Stomach (tissue), 9 donors: Measurements from ENCODE around the gene CTSH. TPM values are rescaled to one million over a fixed set of nuclear protein-coding genes. Genes with fewer than 3 reads are reported as not detected.

Experiments
- DNase-seq, 2 donors: peaks; one replicate each; pipeline versions ENCODE4 v3.0.0 to v3.0.0-alpha.2; 2013 to 2019
- H3K27ac ChIP-seq, 5 donors: fragments of 200-600 bp in 4 of 5; sonication (generic) in 4 of 5; one replicate each; pipeline ENCODE4 v1.5.1; 2013 to 2019; ENCODE audit warnings: mild to moderate bottlenecking in 1 of 5, moderate library complexity in 1 of 5
- H3K27me3 ChIP-seq, 3 donors: fragments of 200-600 bp; sonication (generic); one replicate each; pipeline ENCODE4 v1.5.1; 2017 to 2019; ENCODE audit warnings: mixed run types in 1 of 3
- H3K36me3 ChIP-seq, 4 donors: fragments of 200-600 bp; sonication (generic); 1 replicate in 3 of 4; 2 replicates in 1 of 4; pipeline ENCODE4 v1.5.1; 2016 to 2019
- H3K4me1 ChIP-seq, 4 donors: fragments of 200-600 bp; sonication (generic); one replicate each; pipeline ENCODE4 v1.5.1; 2016 to 2019
- H3K4me3 ChIP-seq, 4 donors: fragments of 200-600 bp; sonication (generic) in 3 of 4; one replicate each; pipeline ENCODE4 v1.5.1; 2016 to 2019; ENCODE audit warnings: mild to moderate bottlenecking in 1 of 4
- H3K9me3 ChIP-seq, 4 donors: fragments of 200-600 bp; sonication (generic); one replicate each; pipeline ENCODE4 v1.5.1; 2016 to 2019
- EP300 ChIP-seq: sonication (generic); formaldehyde crosslinking; IDR thresholded peaks from one replicate; pipeline ENCODE4 v1.6.1; 2017; ENCODE audit warnings: antibody characterized with exemption
- POLR2A ChIP-seq, 4 donors: fragments of 450-650 bp; IDR thresholded peaks; one replicate each; pipeline ENCODE4 v1.6.1; 2016; ENCODE audit warnings: antibody characterized with exemption in 4 of 4, control low read depth in 2 of 4, mild to moderate bottlenecking in 1 of 4, moderate library complexity in 1 of 4
- POLR2AphosphoS5 ChIP-seq, 3 donors: sonication (generic); formaldehyde crosslinking; IDR thresholded peaks; one replicate each; pipeline ENCODE4 v1.6.1; 2016; ENCODE audit warnings: antibody characterized with exemption in 3 of 3
- WGBS, 5 donors: extraction: QIAGEN DNeasy Blood & Tissue Kit in 3 of 5; methylation state at CpG; one replicate each; pipeline versions ENCODE4 v1.1.5 to v1.1.7; 2013 to 2018; 5-methylcytosine and 5-hydroxymethylcytosine counted together
- intact Hi-C: fragments of 100-400 bp; cut with DNase I; formaldehyde crosslinking; loops from one replicate; pipeline ENCODE4 v1.15.1; 2023; ENCODE audit warnings: low total_unique reads
- polyA plus RNA-seq, 3 donors: library from polyadenylated mRNA; stranded (reverse); fragments of 200-250 nt; gene quantifications; one replicate each; pipeline ENCODE4 v1.2.3, GENCODE V29; 2013
- total RNA-seq, 5 donors: library from RNA; depleted of rRNA; stranded (reverse); fragments of >200 nt; gene quantifications; one replicate each; pipeline versions ENCODE4 v1.1.0 to v1.2.3, GENCODE V29; 2014 to 2016
- TF ChIP-seq, protein P1 (sequence below), 7 experiments: fragments of 450-650 bp in 4 of 7; fragments of 200-600 bp in 3 of 7; sonication (generic) in 3 of 7; IDR thresholded peaks; one replicate each; pipeline ENCODE4 v1.5.1; 2016 to 2019; ENCODE audit warnings: antibody characterized with exemption in 7 of 7, control low read depth in 2 of 7, mild to moderate bottlenecking in 1 of 7
- donor health status: healthy with polysubstance abuse.
- donor health status: Bipolar disorder and iron deficiency.
- donor health status: healthy.

CTSH gene
- total and polyA plus RNA-seq, 8 donors: 79.3 to 386 (median 187) TPM

GRCh38 chr15:78978601-78979179 lies 33.8 kb upstream of the CTSH start:
- TF ChIP-seq, protein P1, sequence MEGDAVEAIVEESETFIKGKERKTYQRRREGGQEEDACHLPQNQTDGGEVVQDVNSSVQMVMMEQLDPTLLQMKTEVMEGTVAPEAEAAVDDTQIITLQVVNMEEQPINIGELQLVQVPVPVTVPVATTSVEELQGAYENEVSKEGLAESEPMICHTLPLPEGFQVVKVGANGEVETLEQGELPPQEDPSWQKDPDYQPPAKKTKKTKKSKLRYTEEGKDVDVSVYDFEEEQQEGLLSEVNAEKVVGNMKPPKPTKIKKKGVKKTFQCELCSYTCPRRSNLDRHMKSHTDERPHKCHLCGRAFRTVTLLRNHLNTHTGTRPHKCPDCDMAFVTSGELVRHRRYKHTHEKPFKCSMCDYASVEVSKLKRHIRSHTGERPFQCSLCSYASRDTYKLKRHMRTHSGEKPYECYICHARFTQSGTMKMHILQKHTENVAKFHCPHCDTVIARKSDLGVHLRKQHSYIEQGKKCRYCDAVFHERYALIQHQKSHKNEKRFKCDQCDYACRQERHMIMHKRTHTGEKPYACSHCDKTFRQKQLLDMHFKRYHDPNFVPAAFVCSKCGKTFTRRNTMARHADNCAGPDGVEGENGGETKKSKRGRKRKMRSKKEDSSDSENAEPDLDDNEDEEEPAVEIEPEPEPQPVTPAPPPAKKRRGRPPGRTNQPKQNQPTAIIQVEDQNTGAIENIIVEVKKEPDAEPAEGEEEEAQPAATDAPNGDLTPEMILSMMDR (IDR thresholded peaks at IDR 0.05): no peak
- TF ChIP-seq POLR2A (IDR thresholded peaks at IDR 0.05): no peak
- H3K9me3 ChIP-seq: no peaks in the 10 kb centered on the region
- WGBS, 5 donors: 88 to 91% (median 90%) methylated on average over 19 of the region's 19 CpGs
- no peaks in the 10 kb centered on the region for H3K27me3 ChIP-seq
- intact Hi-C loops: loop anchor here (10.0 kb wide), 1 partner anchor 64 kb away; no protein-coding TSS in a partner anchor
- peaks cover 0 to 15% (median 5%) of the 10 kb centered on the region in 4 donors for H3K4me1 ChIP-seq
- no peak for DNase-seq
- no peak overlapping the region for H3K4me3 ChIP-seq
- H3K36me3 ChIP-seq: no peaks in the 10 kb centered on the region
- no peak overlapping the region for H3K27ac ChIP-seq

DNA sequence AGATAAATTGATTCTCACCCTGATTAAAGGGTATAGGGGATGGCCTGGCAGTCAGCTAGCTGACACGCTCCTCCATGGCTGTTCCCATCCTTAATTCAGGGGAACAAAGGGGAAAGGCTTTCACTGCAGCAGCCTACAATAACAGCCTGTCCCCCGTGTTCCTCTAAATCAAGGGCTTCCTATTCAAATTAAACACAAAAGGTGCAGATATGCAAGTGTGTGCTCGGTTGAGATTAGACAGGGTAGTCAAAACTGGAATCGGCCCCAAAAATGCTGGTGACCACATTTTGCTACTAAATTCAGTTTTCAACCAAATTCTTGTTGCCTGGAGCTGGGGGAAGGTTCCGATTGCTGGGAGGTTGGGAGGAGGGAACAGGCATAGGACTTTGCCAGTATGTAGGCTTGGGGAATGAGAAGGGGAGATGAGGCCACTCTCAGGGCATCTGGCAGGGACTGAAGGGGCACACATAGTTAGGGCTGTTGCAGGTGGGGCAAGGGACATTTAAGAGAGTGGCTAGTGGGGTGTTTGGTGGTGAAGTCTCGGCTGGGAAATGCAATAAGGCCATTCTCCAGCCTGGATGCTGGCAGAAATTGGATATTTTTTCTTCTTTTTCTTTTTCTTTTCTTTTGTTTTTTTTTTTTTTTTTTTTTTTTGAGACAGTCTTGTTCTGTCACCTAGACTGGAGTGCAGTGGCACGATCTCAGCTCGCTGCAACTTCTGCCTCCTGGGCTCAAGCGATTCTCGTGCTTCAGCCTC lies 32.9 kb upstream of the CTSH start:
- Histone ChIP-seq H3K36me3 (no peaks in the 10 kb centered on the region), H3K4me1 (peaks cover 0 to 15% (median 5%) of the 10 kb centered on the region in 4 donors), H3K27me3 (no peaks in the 10 kb centered on the region), H3K9me3 (no peaks in the 10 kb centered on the region), H3K27ac (peak overlapping the region in 1 of 5 donors; percentile 11), H3K4me3 (no peak overlapping the region)
- TF ChIP-seq POLR2A (IDR thresholded peaks at IDR 0.05) (no peak), EP300 (no peak), POLR2AphosphoS5 (IDR thresholded peaks at IDR 0.05) (no peak)
- TF ChIP-seq, protein P1 (IDR thresholded peaks at IDR 0.05): no peak
- no peak for DNase-seq
- WGBS, 5 donors: 72 to 81% (median 75%) methylated on average over 10 of the region's 10 CpGs
- intact Hi-C loops: loop anchor here (10.0 kb wide), 1 partner anchor 63 kb away; no protein-coding TSS in a partner anchor

DNA sequence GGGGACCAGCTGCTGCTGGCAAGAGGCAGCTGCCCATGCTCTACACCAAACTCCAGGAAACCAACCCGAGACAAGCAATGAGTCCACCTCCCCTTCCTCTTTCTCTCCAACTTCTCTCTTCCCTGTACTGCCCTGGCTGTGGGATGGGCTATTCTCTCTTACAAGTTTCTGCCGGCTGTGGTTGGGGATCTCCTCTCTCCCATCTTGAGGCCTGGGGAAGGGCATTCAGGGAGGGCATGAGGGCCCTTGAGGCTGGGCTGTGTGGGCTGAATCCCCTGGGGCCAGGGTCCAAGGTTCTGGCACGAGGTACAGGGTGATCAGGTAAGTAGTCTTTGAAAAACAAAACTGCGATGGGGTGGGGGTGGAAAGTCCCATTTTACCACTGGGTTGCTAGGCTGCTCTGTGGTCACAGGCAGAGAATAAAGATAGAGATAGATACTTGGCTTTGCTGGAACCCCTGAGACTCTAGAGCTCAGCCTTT lies 32.3 kb upstream of the CTSH start:
- no peaks in the 10 kb centered on the region for H3K9me3 ChIP-seq
- no peak overlapping the region for H3K4me3 ChIP-seq
- 52 to 79% (median 67%) methylated on average over 3 to 4 of the region's 4 CpGs for WGBS, 5 donors
- peaks cover 0 to 15% (median 5%) of the 10 kb centered on the region in 4 donors for H3K4me1 ChIP-seq
- no peaks in the 10 kb centered on the region for H3K36me3 ChIP-seq
- H3K27ac ChIP-seq: peak overlapping the region in 2 of 5 donors; percentile 9 to 11
- TF ChIP-seq POLR2AphosphoS5 (IDR thresholded peaks at IDR 0.05): no peak
- no peak for TF ChIP-seq POLR2A (IDR thresholded peaks at IDR 0.05)
- no peak for TF ChIP-seq EP300
- TF ChIP-seq, protein P1 (IDR thresholded peaks at IDR 0.05): no peak
- intact Hi-C loops: loop anchor here (10.0 kb wide), 1 partner anchor 62 kb away; no protein-coding TSS in a partner anchor
- no peaks in the 10 kb centered on the region for H3K27me3 ChIP-seq
- no peak for DNase-seq

GRCh38 chr15:78976691-78977090 lies 31.8 kb upstream of the CTSH start:
- WGBS, 5 donors: 73 to 86% (median 86%) methylated on average over 3 to 7 of the region's 7 CpGs
- Histone ChIP-seq H3K9me3 (no peaks in the 10 kb centered on the region), H3K27ac (peak overlapping the region in 2 of 5 donors; percentile 9 to 11), H3K4me3 (no peak overlapping the region), H3K36me3 (no peaks in the 10 kb centered on the region), H3K4me1 (peaks cover 0 to 15% (median 5%) of the 10 kb centered on the region in 4 donors), H3K27me3 (no peaks in the 10 kb centered on the region)
- TF ChIP-seq POLR2A (IDR thresholded peaks at IDR 0.05) (no peak), EP300 (no peak), POLR2AphosphoS5 (IDR thresholded peaks at IDR 0.05) (no peak)
- TF ChIP-seq, protein P1 (IDR thresholded peaks at IDR 0.05): no peak
- intact Hi-C loops: loop anchor here (10.0 kb wide), 1 partner anchor 62 kb away; no protein-coding TSS in a partner anchor
- DNase-seq: no peak
